Ramos (cell line): ENCODE results near the gene KCNJ2.

Experiments used
- in situ Hi-C: fragments of 300-500 bp; cut with MboI; formaldehyde crosslinking; loops from one replicate; pipeline ENCODE4 v1.14.3; 2022; ENCODE audit warnings: low sequenced_read_pairs; ENCODE audit not compliant: unreplicated experiment

The KCNJ2 gene

DNA sequence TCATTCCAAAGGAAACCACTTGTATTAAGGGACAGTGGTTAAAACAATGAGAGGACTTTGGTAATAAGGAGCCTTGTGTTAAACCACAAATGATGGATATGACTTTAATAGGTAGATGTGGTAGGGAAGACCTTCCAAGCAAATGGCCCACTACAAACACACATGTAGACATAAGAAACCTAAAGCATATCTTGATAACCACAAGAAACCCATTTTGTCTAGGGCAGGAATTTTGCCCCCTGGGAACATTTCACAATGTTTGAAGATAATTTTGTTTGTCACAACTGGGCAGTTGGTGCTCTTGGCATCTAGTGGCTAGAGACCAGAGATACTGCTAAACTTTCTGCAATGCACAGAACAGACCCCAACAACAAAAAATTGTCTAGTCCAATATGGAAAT, 25.8 kb downstream of the KCNJ2 start:
- in situ Hi-C loops, result no loop called here

DNA sequence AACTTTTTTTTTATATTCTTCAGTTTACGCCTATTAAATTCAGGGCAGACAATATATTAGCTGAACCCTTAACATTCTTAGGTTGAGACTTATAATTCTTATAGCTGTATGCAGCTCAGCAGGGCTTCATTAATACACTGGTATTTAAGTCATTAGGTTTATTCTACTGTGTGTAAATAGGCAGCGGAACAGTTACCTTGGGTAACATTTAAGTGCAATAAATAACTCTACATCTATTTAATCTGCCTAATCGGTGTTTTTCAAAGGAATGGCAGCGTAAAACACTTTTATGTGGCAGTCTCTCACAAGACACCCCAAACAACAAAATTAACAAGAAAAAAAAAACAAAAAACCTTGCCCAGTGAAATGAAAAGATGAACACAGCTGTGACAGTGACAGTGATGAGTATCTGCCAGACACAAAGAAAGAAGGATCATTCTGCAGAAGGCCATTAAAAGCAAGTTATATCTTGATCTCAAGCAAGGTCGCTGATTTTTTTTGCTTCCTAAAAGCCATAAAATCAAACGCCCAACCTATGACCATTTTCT, 32.6 kb downstream of the KCNJ2 start:
- in situ Hi-C loops, result no loop called here

DNA sequence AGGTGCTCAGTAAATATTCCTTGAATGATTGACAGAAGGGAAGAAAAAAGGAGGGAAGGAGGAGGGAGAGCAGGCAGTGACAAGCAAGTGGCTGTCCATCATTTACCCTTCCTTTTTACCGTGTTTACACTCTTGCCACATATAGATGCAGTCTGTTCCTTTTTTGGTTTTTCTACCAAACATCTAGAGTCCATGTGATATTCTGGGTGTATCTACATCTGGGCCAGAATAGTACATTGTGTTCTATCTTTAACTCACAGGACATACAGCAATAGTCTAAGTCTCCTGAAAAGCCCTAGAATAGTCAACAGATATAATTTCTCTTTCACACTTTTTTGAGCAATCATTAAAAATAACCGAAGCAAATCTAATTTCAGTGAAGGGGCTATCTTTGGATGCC, 33.5 kb downstream of the KCNJ2 start:
- in situ Hi-C loops, result no loop called here

DNA sequence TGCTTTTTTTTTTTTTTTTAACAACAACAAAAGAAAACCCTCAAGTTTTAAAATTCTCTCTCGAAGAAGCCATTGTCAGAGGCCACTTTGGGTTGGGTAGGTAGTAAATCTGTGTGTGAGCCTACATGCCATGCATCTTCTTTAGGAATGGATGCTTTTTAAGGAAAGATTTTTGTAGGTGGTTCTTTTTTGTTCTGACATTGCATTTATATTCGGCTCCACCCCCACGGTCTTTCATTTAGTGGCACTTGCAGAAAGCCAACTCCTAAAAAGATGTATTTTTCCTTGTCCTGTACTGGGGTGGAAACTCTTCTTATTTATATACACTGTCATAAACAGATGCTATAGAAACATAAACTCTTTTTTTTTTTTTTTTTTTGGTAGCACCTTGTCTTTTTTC, 35.1 kb downstream of the KCNJ2 start:
- in situ Hi-C loops, result no loop called here

DNA sequence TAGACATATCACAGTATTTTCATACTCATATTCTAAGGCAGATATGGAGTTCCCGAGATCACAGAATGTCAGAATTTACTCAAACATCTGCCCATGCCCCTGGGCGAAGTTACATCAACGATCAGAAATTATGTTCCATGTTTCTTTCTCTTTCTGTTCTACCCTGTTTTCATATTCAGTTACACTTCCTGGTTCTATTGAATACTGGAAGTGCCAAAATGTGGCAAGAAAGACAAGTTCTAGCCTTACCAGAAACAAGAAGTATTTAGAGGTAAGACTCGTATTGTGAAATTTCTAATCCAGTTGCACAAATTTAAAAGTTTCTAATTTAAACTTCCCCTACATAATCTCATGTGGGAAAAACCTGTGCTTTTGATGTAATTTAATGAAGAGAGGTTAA, 36.1 kb downstream of the KCNJ2 start:
- in situ Hi-C loops, result no loop called here

DNA sequence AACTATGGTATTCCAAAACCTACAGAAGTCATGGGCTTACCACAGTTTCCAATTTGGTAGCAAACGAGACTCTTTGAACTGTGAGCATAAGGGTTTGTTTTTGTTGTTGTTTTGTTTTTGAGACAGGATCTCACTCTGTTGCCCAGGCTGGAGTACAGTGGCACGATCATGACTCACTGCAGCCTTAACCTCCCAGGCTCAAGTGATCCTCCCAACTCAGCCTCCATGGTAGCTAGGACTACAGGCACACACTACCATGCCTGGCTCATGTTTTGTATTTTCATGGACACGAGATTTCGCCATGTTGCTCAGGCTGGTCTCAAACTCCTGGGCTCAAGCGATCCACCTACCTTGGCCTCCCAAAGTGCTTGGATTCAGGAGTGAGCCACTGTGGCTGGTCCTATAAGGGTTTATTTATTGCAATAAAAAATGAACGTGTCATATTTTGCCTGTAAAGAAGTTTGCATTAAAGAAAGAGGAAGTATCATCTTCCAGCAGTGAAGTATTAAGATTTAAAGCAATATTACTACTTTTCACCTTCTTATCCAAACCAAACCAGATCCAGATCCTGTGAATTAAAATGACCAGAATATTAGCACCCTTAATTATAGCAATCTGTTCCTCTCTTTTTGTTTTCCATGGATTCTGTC, 37.2 kb downstream of the KCNJ2 start:
- in situ Hi-C loops, result no loop called here

DNA sequence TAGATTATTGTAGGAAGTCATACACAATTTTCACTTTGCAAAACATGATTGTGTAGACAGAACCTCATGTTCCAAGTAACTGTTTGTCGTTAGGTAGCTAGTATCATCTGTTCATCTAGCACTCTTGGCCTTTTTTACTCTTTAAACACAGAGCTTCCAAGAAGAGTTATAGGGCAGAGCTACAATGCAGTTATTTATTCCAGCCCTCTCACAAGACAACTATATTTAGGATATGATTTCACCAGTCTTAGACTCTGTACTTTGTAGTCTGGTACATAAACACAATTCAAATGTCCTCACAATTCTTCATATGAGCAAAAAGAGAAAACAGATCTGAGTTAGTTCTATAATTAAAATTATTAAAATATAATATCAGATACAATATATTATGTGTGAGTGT, 37.9 kb downstream of the KCNJ2 start:
- in situ Hi-C loops, result no loop called here

DNA sequence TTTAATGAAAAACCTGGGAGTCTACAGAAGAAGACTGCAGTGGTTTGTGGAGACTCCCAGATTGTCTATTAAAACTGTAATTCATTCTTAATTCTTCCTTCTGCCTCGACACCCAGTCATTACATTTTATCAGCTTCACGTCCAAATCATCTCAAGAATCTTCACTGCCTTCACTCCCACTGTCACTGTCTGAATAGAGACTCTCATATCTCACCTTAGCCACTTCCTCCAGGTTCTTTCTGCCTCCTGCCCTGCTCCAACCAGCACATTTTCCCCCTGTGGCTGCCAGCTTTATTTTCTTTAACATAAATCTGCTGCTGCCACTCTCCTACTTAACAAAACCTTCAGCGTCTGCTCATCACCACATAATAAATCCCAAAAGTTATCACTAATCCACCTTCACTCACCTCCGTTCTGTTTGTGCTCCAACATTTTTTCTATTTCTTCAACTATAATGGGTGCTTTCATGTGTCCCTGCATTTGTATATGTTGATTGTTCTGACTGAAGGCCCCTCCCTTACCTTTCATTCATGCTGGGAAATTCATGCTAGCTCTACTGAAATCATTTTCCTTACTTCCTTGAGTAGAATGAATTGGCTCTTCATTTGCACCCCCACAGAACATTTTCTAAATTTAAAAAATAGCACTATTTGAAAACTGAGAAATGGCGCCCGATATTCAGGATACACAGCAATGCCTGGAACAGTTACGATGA, 38.9 kb downstream of the KCNJ2 start:
- in situ Hi-C loops, result no loop called here

DNA sequence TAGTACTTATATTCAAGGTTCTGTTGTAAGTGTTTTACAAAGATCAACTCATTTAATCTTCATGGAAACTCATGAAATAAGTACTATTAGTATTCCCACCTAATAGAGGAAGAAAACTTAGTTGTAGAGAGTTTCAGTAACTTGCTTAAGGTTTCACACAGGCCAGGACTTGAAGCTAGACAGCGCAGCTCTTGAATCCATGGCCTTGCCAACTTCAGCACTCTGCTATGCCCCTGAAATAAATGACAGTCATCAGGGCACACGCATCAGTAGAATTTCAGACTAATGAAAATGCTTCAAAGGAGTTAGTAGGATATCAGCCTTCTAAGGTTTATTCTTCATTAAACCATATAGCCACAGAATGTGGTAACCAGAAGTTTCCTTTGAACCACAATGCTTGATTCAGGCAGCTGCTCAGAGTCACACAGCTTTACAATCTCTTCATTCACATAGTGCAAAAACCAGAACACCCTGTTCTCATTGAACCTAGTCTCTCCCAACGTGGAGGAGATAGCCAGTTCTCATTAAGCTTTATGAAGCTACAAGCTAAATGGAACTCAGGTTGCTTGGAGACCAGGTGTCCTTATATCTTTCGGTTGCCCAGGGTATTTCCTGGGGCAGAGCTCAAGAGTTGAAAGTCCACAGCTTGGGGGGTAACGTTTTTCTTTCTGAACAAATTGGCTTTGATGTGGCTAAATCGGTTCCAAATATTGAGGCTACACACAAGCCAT, 39.7 kb downstream of the KCNJ2 start:
- in situ Hi-C loops, result no loop called here

DNA sequence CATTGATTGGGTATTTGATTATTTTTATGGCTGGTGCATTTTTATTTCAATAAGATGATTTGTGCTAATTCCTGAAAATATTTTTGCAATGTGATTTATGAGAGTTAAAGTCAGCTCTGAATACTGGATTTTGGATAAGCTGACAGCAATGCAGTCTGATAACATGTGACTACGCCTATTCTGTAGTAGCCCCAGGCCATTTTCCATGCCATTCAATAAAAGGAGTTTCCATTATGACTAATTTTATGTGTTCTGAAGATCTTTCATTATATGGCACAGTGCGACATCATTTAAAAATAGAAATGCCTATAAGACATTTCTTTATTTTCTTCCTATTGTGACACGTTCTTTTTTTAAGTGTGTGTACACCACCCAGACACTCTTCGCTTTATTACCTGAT, 46.3 kb downstream of the KCNJ2 start:
- in situ Hi-C loops, result no loop called here

DNA sequence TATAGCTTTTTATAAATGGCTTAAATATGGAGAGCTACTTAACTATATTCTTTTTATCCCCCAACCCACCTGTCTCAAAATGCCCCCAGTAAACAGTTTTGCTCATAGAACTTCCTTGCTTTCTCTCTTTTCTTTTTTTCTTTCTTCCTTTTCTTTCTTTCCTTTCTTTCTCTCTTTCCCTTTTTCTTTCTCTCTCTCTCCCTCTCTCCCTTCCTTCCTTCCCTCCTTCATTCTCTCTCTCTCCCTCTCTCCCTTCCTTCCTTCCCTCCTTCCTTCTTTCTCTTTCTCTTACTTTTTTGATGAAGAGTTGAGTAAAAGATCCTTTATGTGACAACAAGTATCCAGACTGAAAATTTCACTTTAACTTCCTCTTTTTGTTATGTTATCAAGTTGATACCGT, 48.2 kb downstream of the KCNJ2 start:
- in situ Hi-C loops, result no loop called here

DNA sequence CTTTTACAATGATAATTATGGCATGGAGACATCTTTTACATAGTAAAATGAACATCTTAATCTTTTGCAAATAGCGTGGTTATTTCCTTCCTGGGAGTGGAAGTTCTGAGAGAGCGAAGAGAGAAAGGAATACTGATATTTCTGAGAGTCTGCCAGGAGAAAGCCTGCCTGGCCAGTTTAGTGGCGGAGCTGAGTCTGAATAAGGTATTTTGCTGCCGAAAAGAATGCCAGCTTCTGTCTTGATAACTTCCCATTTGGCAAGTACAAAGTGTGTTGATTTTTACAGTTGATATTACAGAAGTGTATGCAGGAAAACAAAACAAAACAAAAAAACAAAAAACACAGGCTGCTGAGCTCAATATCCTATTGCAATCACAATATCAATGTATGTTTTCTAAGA, 55.9 kb downstream of the KCNJ2 start:
- in situ Hi-C loops, result no loop called here
